Activated B cell treated with CpG ODN at 0.5 μM for 24 hours (primary cell): ENCODE measurements around the gene IL20RA. TPM values are rescaled to one million over a fixed set of nuclear protein-coding genes. Genes with fewer than 3 reads are reported as not detected.

Experiments used
- ATAC-seq: fragments of 200-7000 bp; cut with Tn5 transposase; one replicate; pipeline ENCODE4 v1.10.0; 2021; ENCODE audit warnings: low read depth, mild to moderate bottlenecking, moderate library complexity
- CTCF ChIA-PET: fragments of 350-600 bp; sonication (Branson Sonifier 250); formaldehyde crosslinking; loops from one replicate; lab custom pipeline; 2021; ENCODE audit warnings: antibody characterized with exemption; lab: Charles Lee
- POLR2A ChIA-PET: fragments of 350-600 bp; sonication (Branson Sonifier 250); formaldehyde crosslinking; loops from one replicate; lab custom pipeline; 2021; ENCODE audit warnings: antibody characterized with exemption; lab: Charles Lee
- DNase-seq: peaks from one replicate; pipeline ENCODE4 v3.0.0; 2022
- H3K27ac Mint-ChIP-seq: one replicate; pipeline ENCODE4 v1.8.0; 2020; ENCODE audit warnings: mixed read lengths
- H3K27me3 Mint-ChIP-seq: one replicate; pipeline ENCODE4 v1.8.0; 2021; ENCODE audit warnings: mixed read lengths
- H3K36me3 Mint-ChIP-seq: one replicate; pipeline ENCODE4 v1.8.0; 2021; ENCODE audit warnings: low read depth, mixed read lengths
- H3K4me1 Mint-ChIP-seq: one replicate; pipeline ENCODE4 v1.8.0; 2021; ENCODE audit warnings: mixed read lengths
- H3K4me3 Mint-ChIP-seq: one replicate; pipeline ENCODE4 v1.8.0; 2020; ENCODE audit warnings: mild to moderate bottlenecking, mixed read lengths
- H3K9me3 Mint-ChIP-seq: one replicate; pipeline ENCODE4 v1.8.0; 2020; ENCODE audit warnings: mixed read lengths
- intact Hi-C: fragments of 100-400 bp; cut with micrococcal nuclease; formaldehyde crosslinking; loops from one replicate; pipeline ENCODE4 v1.15.1; 2024
- total RNA-seq: library from RNA; stranded (reverse); gene quantifications from 2 replicates; pipeline ENCODE4 v1.2.3, GENCODE V29; 2022
- TF ChIP-seq, protein P1 (sequence below): fragments of 200-600 bp; IDR thresholded peaks from one replicate; pipeline ENCODE4 v1.8.0; 2022; ENCODE audit warnings: antibody characterized with exemption, mild to moderate bottlenecking

IL20RA gene, protein sequence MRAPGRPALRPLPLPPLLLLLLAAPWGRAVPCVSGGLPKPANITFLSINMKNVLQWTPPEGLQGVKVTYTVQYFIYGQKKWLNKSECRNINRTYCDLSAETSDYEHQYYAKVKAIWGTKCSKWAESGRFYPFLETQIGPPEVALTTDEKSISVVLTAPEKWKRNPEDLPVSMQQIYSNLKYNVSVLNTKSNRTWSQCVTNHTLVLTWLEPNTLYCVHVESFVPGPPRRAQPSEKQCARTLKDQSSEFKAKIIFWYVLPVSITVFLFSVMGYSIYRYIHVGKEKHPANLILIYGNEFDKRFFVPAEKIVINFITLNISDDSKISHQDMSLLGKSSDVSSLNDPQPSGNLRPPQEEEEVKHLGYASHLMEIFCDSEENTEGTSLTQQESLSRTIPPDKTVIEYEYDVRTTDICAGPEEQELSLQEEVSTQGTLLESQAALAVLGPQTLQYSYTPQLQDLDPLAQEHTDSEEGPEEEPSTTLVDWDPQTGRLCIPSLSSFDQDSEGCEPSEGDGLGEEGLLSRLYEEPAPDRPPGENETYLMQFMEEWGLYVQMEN
- total RNA-seq: not detected in 2 replicates

DNA sequence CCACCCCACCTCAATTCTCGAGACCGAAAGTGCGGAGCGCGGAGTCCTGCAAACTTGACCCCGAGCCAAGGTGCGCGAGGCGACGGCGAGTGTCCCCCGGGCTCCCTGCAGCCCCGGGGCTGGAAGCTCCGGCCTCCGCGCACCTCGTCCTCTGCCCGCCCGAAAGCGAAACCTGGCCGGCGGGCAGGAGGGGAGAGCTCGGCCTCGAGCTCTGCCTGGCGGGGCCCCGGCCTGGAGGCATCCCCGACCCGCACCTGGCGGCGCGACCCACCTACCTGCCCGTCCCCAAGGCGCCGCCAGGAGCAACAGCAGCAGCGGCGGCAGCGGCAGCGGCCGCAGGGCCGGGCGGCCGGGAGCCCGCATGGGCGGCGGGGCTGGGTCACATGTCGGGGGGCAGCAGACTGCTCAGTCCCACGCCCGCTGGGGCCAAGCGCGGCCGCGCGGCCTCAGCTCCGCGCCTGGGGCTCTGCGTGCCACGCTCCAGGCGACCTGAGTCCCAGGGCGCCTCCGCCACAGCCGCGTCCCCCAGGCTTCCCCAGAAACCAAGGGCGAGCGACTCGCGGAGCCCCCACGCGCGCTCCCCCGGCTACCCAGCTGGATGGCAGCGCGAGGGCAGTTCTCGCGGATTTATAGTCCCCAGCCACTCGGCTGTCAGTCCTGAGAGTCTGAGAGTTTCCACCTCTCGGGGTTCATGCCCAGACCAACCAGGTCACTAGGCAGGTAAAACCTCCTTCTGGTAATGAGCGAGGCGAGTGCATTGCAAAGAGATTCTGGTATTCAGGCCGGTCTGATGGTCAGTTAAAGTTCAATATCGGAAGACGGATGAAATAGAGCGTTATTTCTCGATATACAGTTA, at the start of gene IL20RA:
Gene IL20RA, minus strand, starts transcription at position 600 of the 856 bp plus-strand sequence. Its CDS starts 237 bp downstream, at position 363.
- peaks cover 66% of the 10 kb centered on the region for H3K27me3 Mint-ChIP-seq
- POLR2A ChIA-PET: interaction anchor here (0.7 kb wide), 1 partner anchor 756 kb away, joined by 4 read pairs; no protein-coding TSS in a partner anchor
- TF ChIP-seq, protein P1, sequence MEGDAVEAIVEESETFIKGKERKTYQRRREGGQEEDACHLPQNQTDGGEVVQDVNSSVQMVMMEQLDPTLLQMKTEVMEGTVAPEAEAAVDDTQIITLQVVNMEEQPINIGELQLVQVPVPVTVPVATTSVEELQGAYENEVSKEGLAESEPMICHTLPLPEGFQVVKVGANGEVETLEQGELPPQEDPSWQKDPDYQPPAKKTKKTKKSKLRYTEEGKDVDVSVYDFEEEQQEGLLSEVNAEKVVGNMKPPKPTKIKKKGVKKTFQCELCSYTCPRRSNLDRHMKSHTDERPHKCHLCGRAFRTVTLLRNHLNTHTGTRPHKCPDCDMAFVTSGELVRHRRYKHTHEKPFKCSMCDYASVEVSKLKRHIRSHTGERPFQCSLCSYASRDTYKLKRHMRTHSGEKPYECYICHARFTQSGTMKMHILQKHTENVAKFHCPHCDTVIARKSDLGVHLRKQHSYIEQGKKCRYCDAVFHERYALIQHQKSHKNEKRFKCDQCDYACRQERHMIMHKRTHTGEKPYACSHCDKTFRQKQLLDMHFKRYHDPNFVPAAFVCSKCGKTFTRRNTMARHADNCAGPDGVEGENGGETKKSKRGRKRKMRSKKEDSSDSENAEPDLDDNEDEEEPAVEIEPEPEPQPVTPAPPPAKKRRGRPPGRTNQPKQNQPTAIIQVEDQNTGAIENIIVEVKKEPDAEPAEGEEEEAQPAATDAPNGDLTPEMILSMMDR: no peak
- H3K27ac Mint-ChIP-seq: no peak within 1 kb of the TSS
- peak within 1 kb of the TSS; percentile 81 for H3K4me3 Mint-ChIP-seq
- DNase-seq (peak; percentile 32), ATAC-seq (peak; percentile 49)
- peaks cover 6% of the 10 kb centered on the region for H3K4me1 Mint-ChIP-seq
- H3K9me3 Mint-ChIP-seq: no peaks in the 10 kb centered on the region
- H3K36me3 Mint-ChIP-seq: no peaks in the 10 kb centered on the region
- intact Hi-C loops: no loop called here
- CTCF ChIA-PET: no interaction called here

DNA sequence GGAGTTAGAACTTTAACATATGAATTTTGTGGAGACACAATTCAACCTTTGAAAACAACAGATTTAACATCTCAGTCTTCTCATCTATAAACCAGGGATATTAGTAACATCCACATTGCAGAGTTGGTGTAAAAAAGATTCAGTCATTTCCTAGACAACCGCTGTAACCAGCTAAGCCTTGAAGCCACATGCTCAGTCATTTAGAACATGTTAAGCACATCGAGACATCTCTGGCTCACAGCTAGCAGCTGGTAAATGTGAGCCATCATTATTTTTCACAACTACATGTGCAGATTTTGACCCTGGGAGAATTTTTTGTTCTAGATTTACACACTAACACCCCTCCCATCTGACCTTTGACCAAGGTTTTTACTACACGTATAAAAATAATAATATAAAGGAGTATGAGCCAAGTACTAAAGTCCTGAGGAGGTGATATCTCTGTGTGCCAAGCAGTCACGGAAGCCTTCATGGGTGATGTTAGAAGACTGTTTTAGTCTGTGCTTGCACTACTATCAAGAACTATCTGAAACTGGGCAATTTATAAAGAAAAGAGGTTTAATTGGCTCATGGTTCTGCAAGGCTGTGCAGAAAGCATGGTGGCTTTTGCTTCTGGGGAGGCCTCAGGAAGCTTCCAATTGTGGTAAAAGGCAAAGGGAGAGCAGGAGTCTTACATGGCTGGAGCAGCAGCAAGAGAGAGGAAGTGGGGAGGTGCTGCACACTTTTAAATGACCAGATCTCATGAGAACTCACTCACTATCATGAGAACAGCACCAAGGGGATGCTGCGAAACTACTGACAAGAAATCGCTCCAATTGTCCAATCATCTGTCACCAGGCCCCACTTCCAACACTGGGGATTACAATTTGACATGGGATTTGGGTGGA, 48.7 kb upstream of the IL20RA start:
- Mint-ChIP-seq H3K4me3 (no peak overlapping the region), H3K9me3 (no peaks in the 10 kb centered on the region), H3K36me3 (no peaks in the 10 kb centered on the region), H3K27me3 (no peaks in the 10 kb centered on the region), H3K27ac (peak overlapping the region; percentile 31), H3K4me1 (peaks cover 54% of the 10 kb centered on the region)
- intact Hi-C loops: loop anchor here (1.0 to 10.0 kb wide), 11 partner anchors 17 to 548 kb away; no protein-coding TSS in a partner anchor
- ATAC-seq (no peak), DNase-seq (no peak)
- ChIA-PET POLR2A (interaction anchor here (0.6 to 4.2 kb wide), 13 partner anchors 10 to 301 kb away, joined by 3 to 44 read pairs (median 4); partner anchors contain the start of gene MAP3K5), CTCF (interaction anchor here (0.6 to 6.2 kb wide), 62 partner anchors 8 to 615 kb away, joined by 3 to 102 read pairs (median 5); no protein-coding TSS in a partner anchor)
- TF ChIP-seq, protein P1: no peak

DNA sequence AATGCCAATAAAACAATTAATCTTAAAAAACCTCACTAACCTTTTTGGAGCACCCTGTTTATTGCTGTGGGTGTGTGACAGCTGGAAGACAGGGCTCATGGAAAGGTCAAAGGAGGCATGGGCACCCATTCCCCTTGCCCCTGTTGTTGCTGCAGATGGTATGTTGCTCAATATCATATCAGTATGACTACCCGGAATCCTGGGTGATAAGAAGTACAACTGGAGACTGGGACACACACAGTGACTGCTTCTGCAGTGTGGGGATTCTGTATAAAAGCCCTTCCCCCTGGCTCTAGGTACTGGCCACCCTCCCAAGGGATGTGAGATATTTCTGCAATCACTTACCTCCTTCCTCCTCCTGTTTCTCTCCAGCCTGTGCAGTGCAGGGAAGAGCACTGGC, 47.3 kb upstream of the IL20RA start:
- Mint-ChIP-seq H3K36me3 (no peaks in the 10 kb centered on the region), H3K4me3 (no peak overlapping the region), H3K27ac (no peak overlapping the region), H3K9me3 (no peaks in the 10 kb centered on the region), H3K4me1 (peaks cover 42% of the 10 kb centered on the region), H3K27me3 (no peaks in the 10 kb centered on the region)
- TF ChIP-seq, protein P1: no peak
- intact Hi-C loops: loop anchor here (5.0 to 10.0 kb wide), 2 partner anchors 395 to 447 kb away; no protein-coding TSS in a partner anchor
- ChIA-PET CTCF (interaction anchor here (1.7 to 6.2 kb wide), 3 partner anchors 15 to 222 kb away, joined by 12 to 82 read pairs (median 46); no protein-coding TSS in a partner anchor), POLR2A (no interaction called here)
- DNase-seq: no peak
- no peak for ATAC-seq

DNA sequence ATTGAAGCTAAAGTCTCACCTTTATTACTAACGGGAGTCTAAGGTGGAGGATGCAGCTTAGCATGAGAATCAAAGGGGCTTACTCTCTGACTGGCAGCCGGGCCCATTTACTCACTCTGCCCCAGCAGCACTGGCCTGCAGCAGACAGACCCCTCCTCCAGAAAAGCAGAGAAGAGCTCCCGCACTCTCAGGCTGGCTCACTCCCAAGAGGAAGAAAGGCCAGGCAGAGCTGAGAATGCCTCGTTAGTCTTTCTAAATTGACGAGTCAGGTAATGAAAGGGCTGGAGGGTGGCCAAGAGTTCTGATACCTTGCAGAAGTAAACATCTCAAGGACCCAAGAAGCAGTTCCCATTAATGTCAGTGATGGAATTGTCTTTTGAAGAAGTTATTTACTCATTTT, 44.5 kb upstream of the IL20RA start:
- CTCF ChIA-PET: interaction anchor here (1.0 to 2.0 kb wide), 3 partner anchors 77 to 326 kb away, joined by 3 to 6 read pairs (median 5); no protein-coding TSS in a partner anchor
- H3K27ac Mint-ChIP-seq: no peak overlapping the region

More for the DNA sequence above, 44.5 kb upstream of the IL20RA start:
- H3K36me3 Mint-ChIP-seq: no peaks in the 10 kb centered on the region
- no peak for ATAC-seq
- no peak overlapping the region for H3K4me3 Mint-ChIP-seq
- H3K4me1 Mint-ChIP-seq: peaks cover 23% of the 10 kb centered on the region
- TF ChIP-seq, protein P1: no peak
- no peaks in the 10 kb centered on the region for H3K27me3 Mint-ChIP-seq
- no peak for DNase-seq
- no peaks in the 10 kb centered on the region for H3K9me3 Mint-ChIP-seq
- intact Hi-C loops: loop anchor here (10.0 kb wide), 1 partner anchor 915 kb away; no protein-coding TSS in a partner anchor
- POLR2A ChIA-PET: no interaction called here
